SU-DHL-6 (cell line): ENCODE measurements around the gene DNAJC12.

Experiments used
- H2AFZ ChIP-seq: fragments of 200-600 bp; sonication (generic); 2 replicates; pipeline ENCODE4 v1.6.1; 2014; ENCODE audit warnings: low read depth, mild to moderate bottlenecking, moderate library complexity, mixed read lengths, antibody characterized with exemption, low read length; ENCODE audit not compliant: severe bottlenecking
- H3F3A ChIP-seq: fragments of 200-600 bp; shearing (Covaris generic); 2 replicates; pipeline ENCODE4 v1.6.0; 2016; ENCODE audit warnings: antibody characterized with exemption, mild to moderate bottlenecking; ENCODE audit not compliant: insufficient read depth
- H3K27ac ChIP-seq: fragments of 200-600 bp; sonication (generic); 2 replicates; pipeline ENCODE4 v1.5.1; 2016; ENCODE audit warnings: low read depth, mild to moderate bottlenecking, low read length, moderate library complexity, mixed read lengths
- H3K27me3 ChIP-seq: fragments of 200-600 bp; sonication (generic), shearing (Covaris generic); 2 replicates; pipeline ENCODE4 v1.6.0; 2014; ENCODE audit warnings: mild to moderate bottlenecking, low read length
- H3K36me3 ChIP-seq: fragments of 200-600 bp; sonication (generic); 2 replicates; pipeline ENCODE4 v1.6.1; 2014; ENCODE audit warnings: mild to moderate bottlenecking, low read length, mixed read lengths
- H3K4me2 ChIP-seq: fragments of 300-600, 200-600 bp; shearing (Covaris generic), sonication (generic); 2 replicates; pipeline ENCODE4 v1.6.0; 2014; ENCODE audit warnings: low read length, low read depth, mild to moderate bottlenecking; ENCODE audit not compliant: poor library complexity, severe bottlenecking
- H3K4me3 ChIP-seq: fragments of 200-600 bp; sonication (generic); 2 replicates; pipeline ENCODE4 v1.5.1; 2014; ENCODE audit warnings: antibody characterized with exemption, low read length, mild to moderate bottlenecking, mixed read lengths; ENCODE audit not compliant: insufficient read depth, poor library complexity, severe bottlenecking
- H3K79me2 ChIP-seq: fragments of 200-600 bp; sonication (generic); 2 replicates; pipeline ENCODE4 v1.6.1; 2014; ENCODE audit warnings: mild to moderate bottlenecking, low read length, moderate library complexity; ENCODE audit not compliant: insufficient read depth
- H3K9ac ChIP-seq: fragments of 200-600 bp; sonication (generic); 2 replicates; pipeline ENCODE4 v1.7.0; 2014; ENCODE audit warnings: mild to moderate bottlenecking, low read length
- H3K9me2 ChIP-seq: fragments of 200-600 bp; sonication (generic); replicated peaks from 2 replicates; pipeline ENCODE4 v1.6.1; 2014; ENCODE audit warnings: low read length; ENCODE audit not compliant: insufficient read depth
- H3K9me3 ChIP-seq: fragments of 200-600 bp; sonication (generic); 2 replicates; pipeline ENCODE4 v1.6.1; 2014; ENCODE audit warnings: low read length, mixed read lengths; ENCODE audit not compliant: insufficient read depth
- H4K20me1 ChIP-seq: fragments of 200-600 bp; sonication (generic); 2 replicates; pipeline ENCODE4 v1.6.1; 2014; ENCODE audit warnings: low read depth, mild to moderate bottlenecking, antibody characterized with exemption, low read length, moderate library complexity, mixed read lengths
- CTCF ChIP-seq: fragments of 200-600 bp; sonication (generic); IDR thresholded peaks from one replicate; pipeline ENCODE4 v1.5.1; 2017; ENCODE audit warnings: antibody characterized with exemption, mild to moderate bottlenecking, low read length, moderate library complexity; ENCODE audit not compliant: insufficient read depth, poor library complexity, severe bottlenecking
- EZH2phosphoT487 ChIP-seq: fragments of 200-600 bp; sonication (generic), shearing (Covaris generic); conservative IDR thresholded peaks from 2 replicates; pipeline ENCODE4 v1.6.1; 2018; ENCODE audit warnings: mild to moderate bottlenecking, antibody characterized with exemption, low read length, moderate library complexity, mixed read lengths

DNAJC12 gene

GRCh38 chr10:67834375-67834774, 3.6 kb downstream of the DNAJC12 start:
- Histone ChIP-seq H3K36me3 (no peaks in the 10 kb centered on the region), H3K27ac (no peak overlapping the region), H3K9me3 (no peaks in the 10 kb centered on the region), H2AFZ (no peak overlapping the region), H3K79me2 (peaks cover 13% of the 10 kb centered on the region), H3F3A (peaks cover 13% of the 10 kb centered on the region; the same call in 1 of the 2 replicates), H3K9ac (no peak overlapping the region), H3K27me3 (no peaks in the 10 kb centered on the region), H3K9me2 (no peaks in the 10 kb centered on the region), H3K4me2 (no peak overlapping the region), H4K20me1 (no peaks in the 10 kb centered on the region), H3K4me3 (no peak overlapping the region)
- TF ChIP-seq CTCF (no peak), EZH2phosphoT487 (no peak)

- Histone ChIP-seq H3K79me2 (no peaks in the 10 kb centered on the region; the same call in 1 of the 2 replicates), H3F3A (no peaks in the 10 kb centered on the region), H2AFZ (no peak overlapping the region), H3K27ac (no peak overlapping the region), H3K27me3 (no peaks in the 10 kb centered on the region), H3K9me2 (no peaks in the 10 kb centered on the region), H3K9ac (no peak overlapping the region), H4K20me1 (no peaks in the 10 kb centered on the region), H3K4me3 (no peak overlapping the region), H3K4me2 (no peak overlapping the region), H3K9me3 (no peaks in the 10 kb centered on the region), H3K36me3 (no peaks in the 10 kb centered on the region)
- TF ChIP-seq EZH2phosphoT487 (no peak), CTCF (no peak)
Observed at GRCh38 chr10:67827811-67828210, 10.2 kb downstream of the DNAJC12 start.

GRCh38 chr10:67819768-67820204, 18.2 kb downstream of the DNAJC12 start:
- Histone ChIP-seq H3K9ac (no peak overlapping the region), H3K4me3 (no peak overlapping the region), H3F3A (no peaks in the 10 kb centered on the region; the same call in 1 of the 2 replicates), H2AFZ (no peak overlapping the region), H3K79me2 (no peaks in the 10 kb centered on the region), H4K20me1 (no peaks in the 10 kb centered on the region), H3K36me3 (no peaks in the 10 kb centered on the region), H3K4me2 (no peak overlapping the region), H3K27ac (no peak overlapping the region), H3K9me2 (no peaks in the 10 kb centered on the region), H3K27me3 (no peaks in the 10 kb centered on the region), H3K9me3 (no peaks in the 10 kb centered on the region)
- TF ChIP-seq CTCF (no peak), EZH2phosphoT487 (no peak)
